Body of pancreas (tissue), 4 donors: Measurements from ENCODE around the gene HOOK2. TPM values are rescaled to one million over a fixed set of nuclear protein-coding genes. Genes with fewer than 3 reads are reported as not detected.
"Not testable (repeated sequence)": the region's sequence is repeated elsewhere in the genome, so short reads cannot be mapped to it uniquely, and the experiment has no call there.

Experiments
- ATAC-seq: fragments of 150-250 bp; one replicate; pipeline ENCODE4 v1.9.1; 2016
- DNase-seq, 4 donors: peaks; one replicate each; pipeline ENCODE4 v3.0.0-alpha.2; 2019
- H3K27ac ChIP-seq, 4 donors: fragments of 200-600 bp; sonication (generic); 1 replicate in 3 of 4; 2 replicates in 1 of 4; pipeline versions ENCODE4 v1.5.1 to v1.6.1; 2016 to 2019; ENCODE audit warnings: mild to moderate bottlenecking in 1 of 4, mixed read lengths in 1 of 4, moderate library complexity in 1 of 4
- H3K27me3 ChIP-seq, 2 donors: fragments of 200-600 bp; sonication (generic); one replicate each; pipeline ENCODE4 v1.6.0; 2016; ENCODE audit warnings: mild to moderate bottlenecking in 1 of 2
- H3K36me3 ChIP-seq, 2 donors: fragments of 200-600 bp; sonication (generic); replicated peaks in 1 of 2; 2 replicates each; pipeline ENCODE4 v1.5.1; 2016; ENCODE audit warnings: low read depth in 2 of 2; ENCODE audit not compliant: insufficient read depth in 1 of 2
- H3K4me1 ChIP-seq: fragments of 200-600 bp; sonication (generic); one replicate; pipeline ENCODE4 v1.6.0; 2016
- H3K4me3 ChIP-seq, 2 donors: fragments of 200-600 bp; sonication (generic); 1 replicate in 1 of 2; 2 replicates in 1 of 2; pipeline ENCODE4 v1.5.1; 2016 to 2019
- H3K9me3 ChIP-seq, 3 donors: fragments of 200-600 bp; sonication (generic); 1 replicate in 2 of 3; 2 replicates in 1 of 3; pipeline ENCODE4 v1.5.1; 2016
- POLR2A ChIP-seq, 3 donors: fragments of 450-650 bp; IDR thresholded peaks; one replicate each; pipeline ENCODE4 v1.6.1; 2016; ENCODE audit warnings: antibody characterized with exemption in 3 of 3, mild to moderate bottlenecking in 2 of 3
- WGBS, 2 donors: methylation state at CpG; one replicate each; pipeline ENCODE4 v1.1.5; 2017; 5-methylcytosine and 5-hydroxymethylcytosine counted together
- intact Hi-C: fragments of 100-400 bp; cut with DNase I; formaldehyde crosslinking; loops from one replicate; pipeline ENCODE4 v1.15.1; 2023
- total RNA-seq, 2 donors: library from RNA; depleted of rRNA; stranded (reverse); fragments of >200 nt; gene quantifications; one replicate each; pipeline ENCODE4 v1.1.0, GENCODE V29; 2016
- TF ChIP-seq, protein P1 (sequence below), 7 experiments: fragments of 450-650 bp in 4 of 7; fragments of 200-600 bp in 3 of 7; sonication (generic) in 3 of 7; IDR thresholded peaks; one replicate each; pipeline ENCODE4 v1.5.1; 2016 to 2019; ENCODE audit warnings: antibody characterized with exemption in 7 of 7

HOOK2 gene
- total RNA-seq, 2 donors from 2014 or later, result 114 to 354 TPM

GRCh38 chr19:12730064-12730463 lies 45.3 kb downstream of the HOOK2 start:
- no peak for ATAC-seq
- H3K9me3 ChIP-seq, result no peaks in the 10 kb centered on the region
- H3K4me1 ChIP-seq, result peaks cover 26% of the 10 kb centered on the region
- 82 to 86% methylated on average over 3 of the region's 3 CpGs for WGBS, 2 donors
- DNase-seq, result no peak
- H3K27ac ChIP-seq, result no peak overlapping the region
- peaks cover 8 to 15% of the 10 kb centered on the region in 2 donors for H3K36me3 ChIP-seq
- no peaks in the 10 kb centered on the region for H3K27me3 ChIP-seq
- intact Hi-C loops, result no loop called here
- no peak for TF ChIP-seq POLR2A (IDR thresholded peaks at IDR 0.05)
- TF ChIP-seq, protein P1, sequence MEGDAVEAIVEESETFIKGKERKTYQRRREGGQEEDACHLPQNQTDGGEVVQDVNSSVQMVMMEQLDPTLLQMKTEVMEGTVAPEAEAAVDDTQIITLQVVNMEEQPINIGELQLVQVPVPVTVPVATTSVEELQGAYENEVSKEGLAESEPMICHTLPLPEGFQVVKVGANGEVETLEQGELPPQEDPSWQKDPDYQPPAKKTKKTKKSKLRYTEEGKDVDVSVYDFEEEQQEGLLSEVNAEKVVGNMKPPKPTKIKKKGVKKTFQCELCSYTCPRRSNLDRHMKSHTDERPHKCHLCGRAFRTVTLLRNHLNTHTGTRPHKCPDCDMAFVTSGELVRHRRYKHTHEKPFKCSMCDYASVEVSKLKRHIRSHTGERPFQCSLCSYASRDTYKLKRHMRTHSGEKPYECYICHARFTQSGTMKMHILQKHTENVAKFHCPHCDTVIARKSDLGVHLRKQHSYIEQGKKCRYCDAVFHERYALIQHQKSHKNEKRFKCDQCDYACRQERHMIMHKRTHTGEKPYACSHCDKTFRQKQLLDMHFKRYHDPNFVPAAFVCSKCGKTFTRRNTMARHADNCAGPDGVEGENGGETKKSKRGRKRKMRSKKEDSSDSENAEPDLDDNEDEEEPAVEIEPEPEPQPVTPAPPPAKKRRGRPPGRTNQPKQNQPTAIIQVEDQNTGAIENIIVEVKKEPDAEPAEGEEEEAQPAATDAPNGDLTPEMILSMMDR (IDR thresholded peaks at IDR 0.05), result no peak
- no peak overlapping the region for H3K4me3 ChIP-seq

GRCh38 chr19:12727745-12728433 lies 47.5 kb downstream of the HOOK2 start:
- DNase-seq (no peak), ATAC-seq (no peak)
- H3K4me1 ChIP-seq, result peaks cover 31% of the 10 kb centered on the region
- no peak overlapping the region for H3K27ac ChIP-seq
- intact Hi-C loops, result no loop called here
- TF ChIP-seq, protein P1 (IDR thresholded peaks at IDR 0.05), result no peak
- TF ChIP-seq POLR2A (IDR thresholded peaks at IDR 0.05), result no peak
- no peaks in the 10 kb centered on the region for H3K9me3 ChIP-seq
- no peak overlapping the region for H3K4me3 ChIP-seq
- no peaks in the 10 kb centered on the region for H3K27me3 ChIP-seq
- 89 to 90% methylated on average over 8 to 9 of the region's 9 CpGs for WGBS, 2 donors
- peaks cover 8 to 15% of the 10 kb centered on the region in 2 donors for H3K36me3 ChIP-seq

DNA sequence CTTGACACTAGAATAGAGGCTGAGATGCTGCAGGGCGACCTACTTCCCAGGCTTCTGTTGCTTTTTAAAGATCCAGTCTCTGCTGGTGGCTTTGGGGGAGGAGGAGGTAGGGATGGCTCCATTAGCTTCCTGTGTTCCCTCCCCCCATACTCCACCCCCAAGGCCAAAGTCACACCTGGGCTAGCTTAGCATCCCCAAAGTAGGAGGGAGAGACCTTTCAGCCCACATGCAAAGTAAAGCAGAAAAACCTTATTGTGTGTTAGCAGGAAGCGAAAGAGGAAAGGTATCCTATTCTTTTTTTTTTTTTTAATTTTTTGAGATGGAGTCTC lies 48.4 kb downstream of the HOOK2 start:
- Histone ChIP-seq H3K4me3 (no peak overlapping the region), H3K27ac (no peak overlapping the region), H3K36me3 (peaks cover 8 to 15% of the 10 kb centered on the region in 2 donors), H3K27me3 (no peaks in the 10 kb centered on the region), H3K9me3 (no peaks in the 10 kb centered on the region), H3K4me1 (peaks cover 24% of the 10 kb centered on the region)
- DNase-seq (no peak), ATAC-seq (no peak)
- intact Hi-C loops, result no loop called here
- WGBS, 2 donors, result 90% methylated on average over 2 of the region's 2 CpGs
- no peak for TF ChIP-seq POLR2A (IDR thresholded peaks at IDR 0.05)
- TF ChIP-seq, protein P1 (IDR thresholded peaks at IDR 0.05), result no peak

- H3K4me3 ChIP-seq, DNase-seq, ATAC-seq, H3K27ac ChIP-seq, H3K27me3 ChIP-seq, H3K9me3 ChIP-seq, intact Hi-C loops, H3K36me3 ChIP-seq: not testable (repeated sequence)
- H3K4me1 ChIP-seq, result peaks cover 29% of the 10 kb centered on the region
- 87 to 96% methylated on average over 10 of the region's 10 CpGs for WGBS, 2 donors
These were observed 49.7 kb downstream of the HOOK2 start for GRCh38 chr19:12725612-12726011.

DNA sequence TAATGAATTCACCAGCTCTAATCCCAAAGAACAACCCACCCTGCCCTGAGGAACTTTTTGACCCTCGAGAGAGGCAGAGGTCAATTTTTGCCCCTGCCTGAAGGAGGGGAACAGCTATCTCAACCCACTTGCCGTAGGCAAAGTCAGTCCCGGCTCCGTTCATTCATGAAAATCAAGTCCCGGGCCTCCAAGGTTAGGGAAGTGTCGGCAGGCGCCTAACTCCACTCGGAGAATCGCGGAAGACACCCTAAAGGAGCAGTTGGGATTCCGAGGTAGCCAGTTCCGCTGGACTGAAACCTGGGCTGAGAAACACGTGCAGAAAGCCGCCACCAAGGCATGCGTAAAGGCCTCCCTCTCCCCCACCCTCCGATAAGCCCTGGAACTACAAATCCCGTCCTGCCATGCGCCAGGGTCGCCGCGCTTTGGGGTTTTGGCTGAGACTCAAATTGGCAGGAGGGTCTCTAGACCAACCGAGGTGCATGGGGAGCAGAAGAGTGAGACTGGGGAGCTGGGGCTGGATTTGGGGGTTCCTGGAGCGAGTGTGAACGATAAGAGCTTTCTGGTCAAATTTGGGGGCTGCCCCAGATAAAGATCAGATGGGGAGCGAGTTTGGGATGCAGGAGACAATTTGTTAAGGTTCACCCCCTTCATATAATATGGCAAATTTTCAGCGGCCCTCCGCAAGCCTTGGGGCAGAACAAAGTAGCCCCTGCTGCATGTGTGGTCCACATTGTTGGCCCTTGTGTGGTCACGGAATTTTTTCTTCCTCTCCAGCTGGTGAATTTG lies 51.5 kb downstream of the HOOK2 start, which contains the start of gene TNPO2:
TSS of gene TNPO2 (minus strand) at position 292 of the 786 bp plus-strand sequence. CDS start 2,955 bp downstream, outside the sequence.
- Histone ChIP-seq H3K4me1 (peaks cover 37% of the 10 kb centered on the region), H3K9me3 (no peaks in the 10 kb centered on the region), H3K27ac (peak within 1 kb of the TSS; percentile 53 to 93 (median 88)), H3K36me3 (no peaks in the 10 kb centered on the region), H3K4me3 (peak within 1 kb of the TSS; percentile 14 to 27), H3K27me3 (no peaks in the 10 kb centered on the region)
- DNase-seq (peak; percentile 54 to 64 (median 60)), ATAC-seq (no peak)
- intact Hi-C loops, result no loop called here
- TF ChIP-seq, protein P1 (IDR thresholded peaks at IDR 0.05), result no peak
- peak in 1 of 3 donors; percentile 14 for TF ChIP-seq POLR2A (IDR thresholded peaks at IDR 0.05)
- WGBS, 2 donors, result 4 to 5% methylated on average over 25 to 28 of the region's 28 CpGs
